Gastroesophageal sphincter (tissue), 3 donors: Measurements from ENCODE around the gene L3MBTL4.

Experiments used
- CTCF ChIP-seq, 4 experiments: fragments of 200-600 bp in 2 of 4; fragments of 450-650 bp in 2 of 4; sonication (generic) in 1 of 4; IDR thresholded peaks; one replicate each; pipeline ENCODE4 v1.5.1; 2017 to 2019; ENCODE audit warnings: antibody characterized with exemption in 4 of 4, mild to moderate bottlenecking in 2 of 4, moderate library complexity in 2 of 4
- POLR2A ChIP-seq, 2 donors: fragments of 450-650 bp; IDR thresholded peaks; one replicate each; pipeline ENCODE4 v1.6.1; 2017; ENCODE audit warnings: antibody characterized with exemption in 2 of 2, mild to moderate bottlenecking in 2 of 2, moderate library complexity in 1 of 2
- POLR2AphosphoS5 ChIP-seq: sonication (generic); formaldehyde crosslinking; IDR thresholded peaks from one replicate; pipeline ENCODE4 v1.6.1; 2017; ENCODE audit warnings: antibody characterized with exemption

GRCh38 chr18:6210349-6211173, 204.2 kb downstream of the L3MBTL4 start:
- TF ChIP-seq POLR2AphosphoS5: no peak
- TF ChIP-seq CTCF (IDR thresholded peaks at IDR 0.05): no peak
- no peak for TF ChIP-seq POLR2A (IDR thresholded peaks at IDR 0.05)
